Uterus (tissue), 2 donors: Measurements from ENCODE around the gene LBHD1.
A peak's percentile ranks its signal among the peaks of the same experiment; 100 is the strongest.

Experiments
- POLR2A ChIP-seq, 2 donors: fragments of 450-650 bp; IDR thresholded peaks; one replicate each; pipeline ENCODE4 v1.6.1; 2016; ENCODE audit warnings: antibody characterized with exemption in 2 of 2, mild to moderate bottlenecking in 1 of 2, moderate library complexity in 1 of 2
- TF ChIP-seq, protein P1 (sequence below), 4 experiments: fragments of 200-600 bp in 2 of 4; fragments of 450-650 bp in 2 of 4; sonication (generic) in 2 of 4; IDR thresholded peaks; one replicate each; pipeline ENCODE4 v1.5.1; 2016 to 2019; ENCODE audit warnings: antibody characterized with exemption in 4 of 4, mild to moderate bottlenecking in 2 of 4, moderate library complexity in 1 of 4

DNA sequence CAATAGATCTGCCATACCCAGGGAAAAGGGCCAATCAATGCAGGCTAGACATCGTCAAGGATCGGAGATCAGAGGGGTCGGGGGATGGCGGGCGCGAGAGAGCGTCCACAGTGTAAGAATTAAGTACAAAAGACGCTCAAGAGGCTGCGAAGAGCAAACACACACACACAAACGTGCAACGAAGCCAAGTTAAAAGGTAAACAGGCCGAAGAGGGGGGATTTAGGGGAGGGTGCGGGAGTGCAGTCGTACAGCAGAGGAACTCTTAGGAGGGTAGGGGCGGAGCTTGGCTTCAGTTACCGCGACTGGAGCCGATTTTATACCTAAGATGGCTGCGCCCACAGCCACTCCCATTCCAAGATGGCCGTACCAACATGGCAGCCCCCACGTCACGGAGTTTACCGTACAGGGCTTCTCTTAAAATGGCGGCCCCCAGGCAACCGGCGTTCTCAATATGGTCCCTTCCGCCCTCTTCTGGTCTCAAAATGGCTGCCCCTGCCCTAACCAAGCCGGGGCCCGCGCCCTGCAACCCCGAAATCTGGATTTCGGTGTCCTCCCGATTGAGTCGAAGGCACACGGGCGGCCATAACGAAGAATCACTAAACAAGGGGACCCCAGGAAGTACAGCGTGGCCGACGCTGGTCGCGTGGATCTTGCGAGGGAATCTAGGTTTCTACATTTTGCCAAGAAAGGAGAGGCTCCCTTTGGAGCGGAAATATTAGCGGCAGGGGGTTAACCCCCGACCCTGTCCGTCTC, 37.4 kb upstream of the LBHD1 start:
- peak; percentile 60 to 64 for TF ChIP-seq POLR2A (IDR thresholded peaks at IDR 0.05)
- TF ChIP-seq, protein P1, sequence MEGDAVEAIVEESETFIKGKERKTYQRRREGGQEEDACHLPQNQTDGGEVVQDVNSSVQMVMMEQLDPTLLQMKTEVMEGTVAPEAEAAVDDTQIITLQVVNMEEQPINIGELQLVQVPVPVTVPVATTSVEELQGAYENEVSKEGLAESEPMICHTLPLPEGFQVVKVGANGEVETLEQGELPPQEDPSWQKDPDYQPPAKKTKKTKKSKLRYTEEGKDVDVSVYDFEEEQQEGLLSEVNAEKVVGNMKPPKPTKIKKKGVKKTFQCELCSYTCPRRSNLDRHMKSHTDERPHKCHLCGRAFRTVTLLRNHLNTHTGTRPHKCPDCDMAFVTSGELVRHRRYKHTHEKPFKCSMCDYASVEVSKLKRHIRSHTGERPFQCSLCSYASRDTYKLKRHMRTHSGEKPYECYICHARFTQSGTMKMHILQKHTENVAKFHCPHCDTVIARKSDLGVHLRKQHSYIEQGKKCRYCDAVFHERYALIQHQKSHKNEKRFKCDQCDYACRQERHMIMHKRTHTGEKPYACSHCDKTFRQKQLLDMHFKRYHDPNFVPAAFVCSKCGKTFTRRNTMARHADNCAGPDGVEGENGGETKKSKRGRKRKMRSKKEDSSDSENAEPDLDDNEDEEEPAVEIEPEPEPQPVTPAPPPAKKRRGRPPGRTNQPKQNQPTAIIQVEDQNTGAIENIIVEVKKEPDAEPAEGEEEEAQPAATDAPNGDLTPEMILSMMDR (IDR thresholded peaks at IDR 0.05): peak in 3 of 4 experiments; percentile 28 to 33 (median 31)
